Sigmoid colon (tissue), 7 donors: ENCODE measurements around the gene ALOX12B. TPM values are rescaled to one million over a fixed set of nuclear protein-coding genes. Genes with fewer than 3 reads are reported as not detected.
A peak's percentile ranks its signal among the peaks of the same experiment; 100 is the strongest.

Experiments used
- DNase-seq: peaks from one replicate; pipeline ENCODE4 v3.0.0-alpha.2; 2019
- H3K27ac ChIP-seq, 4 donors: fragments of 200-600 bp; sonication (generic); one replicate each; pipeline ENCODE4 v1.5.1; 2016 to 2019; ENCODE audit warnings: mild to moderate bottlenecking in 1 of 4
- H3K27me3 ChIP-seq, 3 donors: fragments of 200-600 bp; sonication (generic); one replicate each; pipeline ENCODE4 v1.5.1; 2019; ENCODE audit warnings: mild to moderate bottlenecking in 1 of 3
- H3K36me3 ChIP-seq, 4 donors: fragments of 200-600 bp; sonication (generic); one replicate each; pipeline ENCODE4 v1.5.1; 2016 to 2019
- H3K4me1 ChIP-seq, 4 donors: fragments of 200-600 bp; sonication (generic); one replicate each; pipeline ENCODE4 v1.5.1; 2017 to 2019
- H3K4me3 ChIP-seq, 4 donors: fragments of 200-600 bp; sonication (generic); one replicate each; pipeline ENCODE4 v1.5.1; 2017 to 2019; ENCODE audit warnings: mild to moderate bottlenecking in 2 of 4, moderate library complexity in 1 of 4
- H3K9me3 ChIP-seq, 4 donors: fragments of 200-600 bp in 3 of 4; sonication (generic) in 3 of 4; one replicate each; pipeline versions ENCODE4 v1.5.1 to v1.6.1; 2013 to 2019
- CTCF ChIP-seq, 4 experiments: fragments of 450-650 bp in 3 of 4; fragments of 200-600 bp in 1 of 4; IDR thresholded peaks; one replicate each; pipeline ENCODE4 v1.5.1; 2016 to 2019; ENCODE audit warnings: antibody characterized with exemption in 4 of 4, mild to moderate bottlenecking in 3 of 4, moderate library complexity in 2 of 4
- EP300 ChIP-seq, 4 donors: sonication (generic); formaldehyde crosslinking; IDR thresholded peaks; one replicate each; pipeline ENCODE4 v1.6.1; 2017; ENCODE audit warnings: antibody characterized with exemption in 4 of 4
- POLR2A ChIP-seq, 2 donors: fragments of 450-650 bp; IDR thresholded peaks; one replicate each; pipeline ENCODE4 v1.6.1; 2016; ENCODE audit warnings: antibody characterized with exemption in 2 of 2, mild to moderate bottlenecking in 2 of 2, moderate library complexity in 2 of 2
- POLR2AphosphoS5 ChIP-seq, 4 donors: sonication (generic); formaldehyde crosslinking; IDR thresholded peaks; one replicate each; pipeline ENCODE4 v1.6.1; 2017; ENCODE audit warnings: antibody characterized with exemption in 4 of 4
- WGBS, 2 donors: extraction: QIAGEN DNeasy Blood & Tissue Kit; methylation state at CpG; one replicate each; pipeline ENCODE4 v1.1.7; 2013; 5-methylcytosine and 5-hydroxymethylcytosine counted together
- intact Hi-C: fragments of 100-400 bp; cut with DNase I; formaldehyde crosslinking; loops from one replicate; pipeline ENCODE4 v1.15.1; 2023
- polyA plus RNA-seq, 3 donors: library from polyadenylated mRNA; stranded (reverse); fragments of 200-250 nt; gene quantifications; one replicate each; pipeline ENCODE4 v1.2.3, GENCODE V29; 2013
- total RNA-seq, 4 donors: library from RNA; depleted of rRNA; stranded (reverse); fragments of >200 nt; gene quantifications; one replicate each; pipeline ENCODE4 v1.1.0, GENCODE V29; 2016
- donor health status: healthy with polysubstance abuse.
- donor health status: Bipolar disorder and iron deficiency.
- donor health status: healthy.

Gene ALOX12B
- total and polyA plus RNA-seq, 7 donors: 0.52 TPM; not detected in 6

DNA sequence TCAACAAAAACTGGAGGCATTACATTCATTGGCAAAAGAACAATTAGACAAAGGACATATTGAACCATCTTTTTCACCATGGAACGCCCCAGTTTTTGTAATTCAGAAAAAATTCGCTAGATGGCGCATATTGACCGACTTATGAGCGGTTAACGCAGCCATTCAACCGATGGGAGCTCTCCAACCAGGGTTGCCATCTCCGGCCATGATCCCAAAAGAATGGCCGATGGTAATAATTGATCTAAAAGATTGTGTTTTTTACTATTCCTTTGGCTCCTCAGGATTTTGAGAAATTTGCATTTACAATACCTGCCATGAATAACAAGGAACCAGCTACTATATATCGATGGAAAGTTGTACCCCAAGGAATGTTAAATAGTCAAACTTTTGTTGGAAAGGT, 27.2 kb downstream of the ALOX12B start:
- Histone ChIP-seq H3K9me3 (no peaks in the 10 kb centered on the region), H3K27me3 (peaks cover 20 to 92% (median 70%) of the 10 kb centered on the region in 3 donors), H3K36me3 (no peaks in the 10 kb centered on the region), H3K4me3 (no peak overlapping the region), H3K4me1 (peaks cover 0 to 12% (median 9%) of the 10 kb centered on the region in 4 donors), H3K27ac (no peak overlapping the region)
- TF ChIP-seq POLR2A (IDR thresholded peaks at IDR 0.05): no peak
- TF ChIP-seq EP300 (IDR thresholded peaks at IDR 0.05): no peak
- peak; percentile 24 to 78 (median 72) for TF ChIP-seq CTCF (IDR thresholded peaks at IDR 0.05)
- TF ChIP-seq POLR2AphosphoS5 (IDR thresholded peaks at IDR 0.05): no peak
- 3 to 9% methylated on average over 10 of the region's 10 CpGs for WGBS, 2 donors
- intact Hi-C loops: loop anchor here (5.0 kb wide), 1 partner anchor 57 kb away; the partner anchor contains the start of gene ALOXE3
- DNase-seq: peak; percentile 65

DNA sequence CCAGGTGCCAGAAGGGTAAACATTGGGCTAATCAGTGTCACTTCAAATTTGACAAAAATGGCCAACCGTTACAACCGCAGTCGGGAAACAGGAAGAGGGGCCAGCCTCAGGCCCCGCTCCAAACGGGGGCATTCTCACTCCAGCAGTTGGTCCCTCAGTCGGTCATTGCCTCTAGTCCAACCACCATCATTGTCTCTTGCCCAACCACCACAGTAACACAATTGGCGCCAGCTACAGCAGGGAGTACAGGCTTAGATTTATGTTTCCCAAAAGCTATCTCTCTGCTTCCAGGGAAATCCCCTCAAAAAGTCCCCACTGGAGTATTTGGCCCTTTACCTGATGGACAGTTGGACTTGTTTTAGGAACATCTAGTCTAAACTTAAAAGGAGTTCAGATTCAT, 28.4 kb downstream of the ALOX12B start:
- intact Hi-C loops: loop anchor here (5.0 to 10.0 kb wide), 4 partner anchors 62 to 237 kb away; partner anchors contain the start of gene RNF227
- 2 to 8% methylated on average over 7 of the region's 7 CpGs for WGBS, 2 donors

DNA sequence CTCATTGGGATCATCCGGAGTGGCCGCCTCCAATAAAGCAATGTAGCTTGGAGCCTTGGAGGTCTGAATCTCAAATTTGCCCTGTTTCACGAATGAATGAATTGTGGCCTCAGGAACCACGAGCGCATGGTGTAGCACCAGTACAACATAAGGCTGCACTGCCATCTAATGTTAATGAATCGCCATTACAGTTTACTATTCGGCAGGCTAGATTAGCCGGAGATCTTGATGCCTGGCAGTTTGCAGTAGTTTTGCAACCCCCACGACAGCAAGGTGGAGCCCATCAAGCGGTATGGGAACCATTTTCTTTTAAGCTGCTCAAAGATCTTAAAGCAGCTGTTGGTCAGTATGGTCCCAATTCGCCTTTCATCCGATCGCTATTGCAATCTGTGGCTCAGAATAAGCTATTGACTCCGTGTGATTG, 29.8 kb downstream of the ALOX12B start:
- H3K27me3 ChIP-seq: peaks cover 11 to 70% (median 49%) of the 10 kb centered on the region in 3 donors
- H3K27ac ChIP-seq: no peak overlapping the region
- 7 to 14% methylated on average over 14 of the region's 14 CpGs for WGBS, 2 donors
- peak; percentile 72 for DNase-seq
- no peaks in the 10 kb centered on the region for H3K9me3 ChIP-seq
- H3K36me3 ChIP-seq: no peaks in the 10 kb centered on the region
- TF ChIP-seq EP300 (IDR thresholded peaks at IDR 0.05) (no peak), CTCF (IDR thresholded peaks at IDR 0.05) (peak; percentile 50 to 72 (median 66))
- peaks cover 0 to 9% (median 6%) of the 10 kb centered on the region in 4 donors for H3K4me1 ChIP-seq
- no peak overlapping the region for H3K4me3 ChIP-seq
- intact Hi-C loops: loop anchor here (5.0 to 10.0 kb wide), 4 partner anchors 60 to 235 kb away; partner anchors contain the start of gene RNF227

More for the DNA sequence above, 28.4 kb downstream of the ALOX12B start:
- peaks cover 20 to 84% (median 63%) of the 10 kb centered on the region in 3 donors for H3K27me3 ChIP-seq
- no peaks in the 10 kb centered on the region for H3K36me3 ChIP-seq
- TF ChIP-seq EP300 (IDR thresholded peaks at IDR 0.05) (no peak), POLR2AphosphoS5 (IDR thresholded peaks at IDR 0.05) (no peak), POLR2A (IDR thresholded peaks at IDR 0.05) (no peak), CTCF (IDR thresholded peaks at IDR 0.05) (no peak)
- DNase-seq: peak; percentile 20
- H3K9me3 ChIP-seq: no peaks in the 10 kb centered on the region
- no peak overlapping the region for H3K27ac ChIP-seq
- H3K4me3 ChIP-seq: no peak overlapping the region
- H3K4me1 ChIP-seq: peaks cover 0 to 12% (median 9%) of the 10 kb centered on the region in 4 donors

- Histone ChIP-seq H3K27ac (no peak overlapping the region), H3K9me3 (no peaks in the 10 kb centered on the region), H3K27me3 (peaks cover 10 to 64% (median 43%) of the 10 kb centered on the region in 3 donors), H3K36me3 (no peaks in the 10 kb centered on the region), H3K4me1 (peaks cover 0 to 3% (median 1%) of the 10 kb centered on the region in 4 donors), H3K4me3 (no peak overlapping the region)
- WGBS, 2 donors: 65 to 73% methylated on average over 17 of the region's 17 CpGs
- TF ChIP-seq POLR2A (IDR thresholded peaks at IDR 0.05): no peak
- no peak for TF ChIP-seq CTCF (IDR thresholded peaks at IDR 0.05)
- TF ChIP-seq POLR2AphosphoS5 (IDR thresholded peaks at IDR 0.05): no peak
- no peak for TF ChIP-seq EP300 (IDR thresholded peaks at IDR 0.05)
- intact Hi-C loops: loop anchor here (5.0 to 10.0 kb wide), 4 partner anchors 60 to 235 kb away; partner anchors contain the start of gene RNF227
- DNase-seq: peak; percentile 38
Measured at GRCh38 chr17:8056976-8057625, 30.4 kb downstream of the ALOX12B start.
